A673 (cell line): Measurements from ENCODE around the gene ADAMTS14. TPM values are rescaled to one million over a fixed set of nuclear protein-coding genes. Genes with fewer than 3 reads are reported as not detected.
"Not testable (repeated sequence)": the region's sequence is repeated elsewhere in the genome, so short reads cannot be mapped to it uniquely, and the experiment has no call there.

ENCODE experiments used
- BruUV-seq: library from RNA; stranded (reverse); fragments of 400-500 nt; replicated peaks from 2 replicates; lab custom pipeline; 2021; lab: Mats Ljungman, UMichigan
- CTCF ChIA-PET: fragments of 300-600 bp; sonication (Branson Sonifier 250); formaldehyde crosslinking; loops from one replicate; lab custom pipeline; 2022; ENCODE audit warnings: antibody characterized with exemption; lab: Charles Lee
- POLR2A ChIA-PET: fragments of 300-600 bp; sonication (Branson Sonifier 250); formaldehyde crosslinking; loops from one replicate; lab custom pipeline; 2022; ENCODE audit warnings: antibody characterized with exemption; ENCODE audit not compliant: low non-redundant PET; lab: Charles Lee
- DNase-seq: peaks from one replicate; pipeline ENCODE4 v3.0.0-alpha.2; 2015; ENCODE audit warnings: low spot score
- H3K27ac ChIP-seq: fragments of 200-600 bp; sonication (generic); 2 replicates; pipeline ENCODE4 v1.5.1; 2016; ENCODE audit warnings: mixed run types, low read depth, mild to moderate bottlenecking, mixed read lengths, antibody characterized with exemption, low read length; ENCODE audit not compliant: poor library complexity, severe bottlenecking
- H3K27me3 ChIP-seq: fragments of 200-600 bp; sonication (generic); replicated peaks from 2 replicates; pipeline ENCODE4 v1.6.1; 2017; ENCODE audit warnings: mixed run types, low read depth, mild to moderate bottlenecking, mixed read lengths, antibody characterized with exemption, low read length; ENCODE audit not compliant: insufficient read depth, poor library complexity
- H3K36me3 ChIP-seq: fragments of 200-600 bp; sonication (generic); 2 replicates; pipeline ENCODE4 v1.6.1; 2016; ENCODE audit warnings: mixed run types, mild to moderate bottlenecking, mixed read lengths, antibody characterized with exemption, low read length; ENCODE audit not compliant: insufficient read depth, poor library complexity, severe bottlenecking
- H3K4me1 ChIP-seq: fragments of 200-600 bp; sonication (generic); 2 replicates; pipeline ENCODE4 v1.6.1; 2017; ENCODE audit warnings: mixed run types, mild to moderate bottlenecking, mixed read lengths, antibody characterized with exemption, low read length; ENCODE audit not compliant: insufficient read depth, poor library complexity, severe bottlenecking
- H3K4me3 ChIP-seq: fragments of 200-600 bp; sonication (generic); 2 replicates; pipeline ENCODE4 v1.5.1; 2016; ENCODE audit warnings: low read depth, mixed run types, mild to moderate bottlenecking, mixed read lengths, low read length; ENCODE audit not compliant: poor library complexity, severe bottlenecking
- H3K9me3 ChIP-seq: fragments of 200-600 bp; sonication (generic); 2 replicates; pipeline ENCODE4 v1.6.1; 2016; ENCODE audit warnings: mixed run types, low read depth, mild to moderate bottlenecking, mixed read lengths, antibody characterized with exemption, low read length; ENCODE audit not compliant: poor library complexity, severe bottlenecking
- CTCF ChIP-seq: fragments of 300-800, 200-600 bp; sonication (generic); conservative IDR thresholded peaks from 2 replicates; pipeline ENCODE4 v1.5.1; 2017; ENCODE audit warnings: low read depth, mild to moderate bottlenecking, antibody characterized with exemption, low read length, moderate library complexity, mixed read lengths
- EZH2 ChIP-seq: fragments of 200-600 bp; sonication (generic); IDR thresholded peaks from 2 replicates; pipeline ENCODE4 v1.6.1; 2017; ENCODE audit warnings: borderline replicate concordance, low read depth, mild to moderate bottlenecking, mixed read lengths, antibody characterized with exemption, low read length; ENCODE audit not compliant: poor library complexity, severe bottlenecking
- intact Hi-C: fragments of 100-400 bp; cut with micrococcal nuclease; formaldehyde crosslinking; loops from one replicate; pipeline ENCODE4 v1.10.0; 2022; ENCODE audit not compliant: unreplicated experiment
- total RNA-seq: library from RNA; stranded (reverse); gene quantifications from 2 replicates; pipeline ENCODE4 v1.2.3, GENCODE V29; 2021

Gene ADAMTS14
- total RNA-seq, 1 experiment from 2014 or later = 0.21 TPM

GRCh38 chr10:70639640-70640383, 32.5 kb upstream of the ADAMTS14 start:
- DNase-seq, H3K4me3 ChIP-seq, H3K4me1 ChIP-seq, CTCF ChIA-PET, intact Hi-C loops, POLR2A ChIA-PET, H3K9me3 ChIP-seq, H3K27ac ChIP-seq, BruUV-seq, H3K27me3 ChIP-seq, H3K36me3 ChIP-seq: not testable (repeated sequence)

GRCh38 chr10:70643272-70643671, 29.0 kb upstream of the ADAMTS14 start:
- POLR2A ChIA-PET, BruUV-seq, DNase-seq, H3K36me3 ChIP-seq, H3K4me3 ChIP-seq, H3K27me3 ChIP-seq, CTCF ChIA-PET, intact Hi-C loops, H3K9me3 ChIP-seq, H3K4me1 ChIP-seq, H3K27ac ChIP-seq: not testable (repeated sequence)

GRCh38 chr10:70644959-70645358, 27.3 kb upstream of the ADAMTS14 start:
- BruUV-seq, H3K27ac ChIP-seq, intact Hi-C loops, CTCF ChIA-PET, H3K4me3 ChIP-seq, H3K9me3 ChIP-seq, DNase-seq, H3K27me3 ChIP-seq, POLR2A ChIA-PET, H3K4me1 ChIP-seq, H3K36me3 ChIP-seq: not testable (repeated sequence)

- Histone ChIP-seq H3K4me1 (no peaks in the 10 kb centered on the region), H3K4me3 (no peak overlapping the region), H3K27ac (no peak overlapping the region), H3K27me3 (no peaks in the 10 kb centered on the region), H3K36me3 (no peaks in the 10 kb centered on the region), H3K9me3 (peaks cover 5% of the 10 kb centered on the region)
- intact Hi-C loops = no loop called here
- ChIA-PET CTCF (no interaction called here), POLR2A (no interaction called here)
- BruUV-seq = no TSS peak
- TF ChIP-seq EZH2 = no peak
- TF ChIP-seq CTCF = no peak
- DNase-seq = no peak
Observed at GRCh38 chr10:70647086-70647485, 25.2 kb upstream of the ADAMTS14 start.
